ENCODE measurements around the gene RER1. TPM values are rescaled to one million over a fixed set of nuclear protein-coding genes. Genes with fewer than 3 reads are reported as not detected.

The RER1 gene
- total RNA-seq, 3 donors from 2014 or later (not counting 1 experiment from before 2014, with no cell fraction given): 89.2 to 98.9 (median 91.9) TPM

GRCh38 chr1:2375923-2376260 lies 15.7 kb upstream of the RER1 start:
- Mint-ChIP-seq H3K27me3 (ENCODE audit: low read depth in 2 of 2) (no peaks in the 10 kb centered on the region), H3K4me3 (no peak overlapping the region)
- no peak for DNase-seq

GRCh38 chr1:2376261-2376741 lies 15.3 kb upstream of the RER1 start:
- DNase-seq (no peak), ATAC-seq (no peak)
- Mint-ChIP-seq H3K36me3 (no peaks in the 10 kb centered on the region), H3K27ac (no peak overlapping the region), H3K4me3 (no peak overlapping the region), H3K4me1 (no peaks in the 10 kb centered on the region), H3K27me3 (ENCODE audit: low read depth in 2 of 2) (no peaks in the 10 kb centered on the region), H3K9me3 (no peaks in the 10 kb centered on the region)
- Histone ChIP-seq H3K27ac (ENCODE audit: low read length) (no peak overlapping the region), H3K36me3 (ENCODE audit: control insufficient read depth, insufficient read depth, low read length) (no peaks in the 10 kb centered on the region), H3K4me3 (ENCODE audit: low read length) (no peak overlapping the region), H3K4me1 (ENCODE audit: control insufficient read depth, insufficient read depth, low read length) (peaks cover 13% of the 10 kb centered on the region), H3K27me3 (ENCODE audit: control insufficient read depth, insufficient read depth, low read length) (no peaks in the 10 kb centered on the region), H3K9me3 (ENCODE audit: control insufficient read depth, insufficient read depth, low read length) (no peaks in the 10 kb centered on the region)
- intact Hi-C loops (cut with micrococcal nuclease): no loop called here
- TF ChIP-seq CTCF (IDR thresholded peaks at IDR 0.05): no peak
- WGBS (ENCODE audit: insufficient coverage): 93% methylated on average over 23 of the region's 23 CpGs

More at GRCh38 chr1:2375923-2376260, 15.7 kb upstream of the RER1 start:
- Histone ChIP-seq H3K27me3 (ENCODE audit: control insufficient read depth, insufficient read depth, low read length) (no peaks in the 10 kb centered on the region), H3K4me1 (ENCODE audit: control insufficient read depth, insufficient read depth, low read length) (peaks cover 13% of the 10 kb centered on the region), H3K27ac (ENCODE audit: low read length) (no peak overlapping the region), H3K4me3 (ENCODE audit: low read length) (no peak overlapping the region), H3K36me3 (ENCODE audit: control insufficient read depth, insufficient read depth, low read length) (no peaks in the 10 kb centered on the region), H3K9me3 (ENCODE audit: control insufficient read depth, insufficient read depth, low read length) (no peaks in the 10 kb centered on the region)
- intact Hi-C loops (cut with micrococcal nuclease): no loop called here
- TF ChIP-seq CTCF (IDR thresholded peaks at IDR 0.05): no peak
- WGBS (ENCODE audit: insufficient coverage): 85% methylated on average over 7 of the region's 7 CpGs
- ATAC-seq: no peak
- Mint-ChIP-seq H3K36me3 (no peaks in the 10 kb centered on the region), H3K4me1 (no peaks in the 10 kb centered on the region), H3K27ac (no peak overlapping the region), H3K9me3 (no peaks in the 10 kb centered on the region)

GRCh38 chr1:2376931-2377672 lies 14.5 kb upstream of the RER1 start:
- H3K36me3 Mint-ChIP-seq: no peaks in the 10 kb centered on the region
- H3K27ac Mint-ChIP-seq: no peak overlapping the region
- ATAC-seq: no peak

More at GRCh38 chr1:2376931-2377672, 14.5 kb upstream of the RER1 start:
- DNase-seq: no peak
- Mint-ChIP-seq H3K4me1 (no peaks in the 10 kb centered on the region), H3K27me3 (ENCODE audit: low read depth in 2 of 2) (no peaks in the 10 kb centered on the region), H3K4me3 (no peak overlapping the region), H3K9me3 (no peaks in the 10 kb centered on the region)
- Histone ChIP-seq H3K9me3 (ENCODE audit: control insufficient read depth, insufficient read depth, low read length) (no peaks in the 10 kb centered on the region), H3K4me1 (ENCODE audit: control insufficient read depth, insufficient read depth, low read length) (peaks cover 19% of the 10 kb centered on the region), H3K27ac (ENCODE audit: low read length) (no peak overlapping the region), H3K27me3 (ENCODE audit: control insufficient read depth, insufficient read depth, low read length) (no peaks in the 10 kb centered on the region), H3K4me3 (ENCODE audit: low read length) (no peak overlapping the region), H3K36me3 (ENCODE audit: control insufficient read depth, insufficient read depth, low read length) (no peaks in the 10 kb centered on the region)
- 92% methylated on average over 25 of the region's 25 CpGs for WGBS (ENCODE audit: insufficient coverage)
- no peak for TF ChIP-seq CTCF (IDR thresholded peaks at IDR 0.05)
- intact Hi-C loops (cut with micrococcal nuclease): no loop called here
